IPS-20b (cell line): ENCODE results near the gene AKR1B1.
"Not testable (repeated sequence)": the region's sequence is repeated elsewhere in the genome, so short reads cannot be mapped to it uniquely, and the experiment has no call there.

ENCODE experiments used
- H3K27ac ChIP-seq: one replicate; pipeline ENCODE4 v1.5.1; 2013; ENCODE audit warnings: low read length
- H3K27me3 ChIP-seq: 2 replicates; pipeline ENCODE4 v1.6.1; 2013; ENCODE audit warnings: mild to moderate bottlenecking, low read length, inconsistent platforms; ENCODE audit not compliant: insufficient read depth
- H3K36me3 ChIP-seq: 2 replicates; pipeline ENCODE4 v1.6.1; 2013; ENCODE audit warnings: low read depth, mild to moderate bottlenecking, inconsistent platforms, low read length, moderate library complexity; ENCODE audit not compliant: insufficient read depth
- H3K4me1 ChIP-seq: 2 replicates; pipeline ENCODE4 v1.6.1; 2013; ENCODE audit warnings: mild to moderate bottlenecking, control low read depth, inconsistent platforms, low read length, moderate library complexity; ENCODE audit not compliant: insufficient read depth
- H3K4me3 ChIP-seq: 2 replicates; pipeline ENCODE4 v1.5.1; 2013; ENCODE audit warnings: mild to moderate bottlenecking, low read length, inconsistent platforms
- H3K9ac ChIP-seq: 2 replicates; pipeline ENCODE4 v1.6.1; 2013; ENCODE audit warnings: low read depth, mild to moderate bottlenecking, inconsistent platforms, low read length, moderate library complexity
- H3K9me3 ChIP-seq: 2 replicates; pipeline ENCODE4 v1.6.1; 2013; ENCODE audit warnings: mild to moderate bottlenecking, low read depth, low read length, inconsistent platforms; ENCODE audit not compliant: insufficient read depth

Gene AKR1B1

DNA sequence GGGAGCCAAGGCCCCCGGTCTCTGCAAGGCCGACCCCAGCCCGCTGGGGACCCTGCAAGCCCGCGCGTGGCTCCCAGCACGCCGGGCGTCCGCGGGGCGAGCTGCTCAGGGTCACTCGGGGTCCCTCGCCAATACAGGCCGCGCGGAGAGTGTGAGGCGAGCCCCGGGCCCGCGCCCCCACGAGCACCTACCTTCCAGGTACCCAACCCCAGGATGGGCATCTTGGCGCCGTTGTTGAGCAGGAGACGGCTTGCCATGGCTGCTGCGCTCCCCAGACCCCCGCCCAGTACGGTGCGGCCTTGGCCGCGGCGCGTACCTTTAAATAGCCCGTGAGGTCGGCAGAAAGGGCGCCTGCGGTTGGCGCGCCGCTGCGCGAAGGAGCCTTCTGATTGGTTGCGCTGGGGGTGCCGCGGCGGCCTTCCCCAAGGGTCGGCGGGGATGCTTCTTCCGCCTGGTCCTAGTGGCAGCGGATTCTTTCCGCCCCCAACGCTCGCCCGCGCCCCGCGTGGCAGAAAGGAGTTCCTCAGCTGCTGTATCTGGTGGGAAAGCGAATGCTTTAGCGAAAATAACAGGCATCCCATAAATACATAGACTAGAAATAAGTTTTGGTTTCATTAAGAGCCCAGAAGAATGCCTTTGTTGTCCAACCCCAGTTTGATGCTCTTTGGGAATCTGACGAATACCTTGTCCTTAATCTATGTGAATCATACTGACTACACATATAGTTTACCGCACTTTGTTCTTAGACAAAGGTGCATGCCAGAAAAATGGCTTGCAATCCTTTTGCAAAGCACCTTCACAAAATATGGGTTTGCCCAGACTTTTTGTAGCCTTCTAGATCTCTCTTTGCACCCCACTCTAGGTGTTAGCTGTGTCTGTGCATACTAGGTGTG, at the start of gene AKR1B1:
Gene AKR1B1 (minus strand): TSS at position 295 of the 893 bp plus-strand sequence. CDS start 38 bp downstream, at position 257.
- Histone ChIP-seq H3K9ac (peak within 1 kb of the TSS; percentile 84; the same call in 1 of the 2 replicates), H3K36me3 (peaks cover 32% of the 10 kb centered on the region), H3K4me3 (peak within 1 kb of the TSS; percentile 82), H3K27me3 (peaks cover 11% of the 10 kb centered on the region), H3K27ac (no peak within 1 kb of the TSS), H3K9me3 (no peaks in the 10 kb centered on the region), H3K4me1 (no peaks in the 10 kb centered on the region)

DNA sequence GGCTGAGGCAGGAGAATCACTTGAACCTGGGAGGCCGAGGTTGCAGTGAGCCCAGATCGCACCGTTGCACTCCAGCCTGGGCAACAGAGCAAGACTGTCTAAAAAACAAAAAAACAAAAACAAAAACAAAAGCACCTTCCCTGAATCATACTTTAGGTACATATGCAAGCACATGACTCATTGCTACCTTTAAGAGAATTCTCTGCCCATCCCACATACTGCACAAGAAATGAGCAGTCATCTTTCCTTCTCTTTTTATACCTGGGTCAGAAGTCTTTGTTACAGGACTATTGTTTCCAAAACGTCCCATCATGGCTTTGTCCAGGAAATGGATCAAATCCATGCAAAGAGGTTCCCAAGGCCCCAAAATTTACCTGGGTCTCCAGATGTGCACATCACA, 47.0 kb upstream of the AKR1B1 start:
- Histone ChIP-seq H3K4me1 (no peaks in the 10 kb centered on the region), H3K4me3 (no peak overlapping the region), H3K9ac (no peak overlapping the region), H3K9me3 (no peaks in the 10 kb centered on the region), H3K27ac (no peak overlapping the region), H3K27me3 (no peaks in the 10 kb centered on the region), H3K36me3 (no peaks in the 10 kb centered on the region)

DNA sequence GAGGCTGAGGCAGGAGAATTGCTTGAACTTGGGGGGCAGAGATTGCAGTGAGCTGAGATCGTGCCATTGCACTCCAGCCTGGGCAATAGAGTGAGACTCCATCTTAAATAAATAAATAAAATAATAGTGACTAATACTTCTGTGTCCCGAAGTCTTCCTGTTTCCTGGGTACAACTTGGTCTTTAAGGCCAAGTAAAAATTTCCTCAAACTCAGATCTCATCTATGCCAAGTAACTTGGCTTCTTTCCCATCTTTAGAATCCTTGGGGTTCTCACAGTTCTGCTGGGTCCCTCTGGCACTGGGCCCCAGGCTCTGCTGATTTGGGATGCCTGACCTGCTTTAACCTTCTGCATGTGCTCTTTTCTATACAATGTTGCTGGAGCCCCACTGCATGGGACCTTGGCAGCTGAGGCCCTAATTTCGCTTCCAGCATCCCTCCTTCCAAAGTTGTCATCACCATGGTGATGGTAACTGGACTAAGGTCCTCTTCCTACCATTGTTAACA, 45.8 kb upstream of the AKR1B1 start:
- Histone ChIP-seq H3K27me3 (no peaks in the 10 kb centered on the region), H3K9ac (no peak overlapping the region), H3K9me3 (no peaks in the 10 kb centered on the region), H3K27ac (no peak overlapping the region), H3K36me3 (no peaks in the 10 kb centered on the region), H3K4me3 (no peak overlapping the region), H3K4me1 (no peaks in the 10 kb centered on the region)

DNA sequence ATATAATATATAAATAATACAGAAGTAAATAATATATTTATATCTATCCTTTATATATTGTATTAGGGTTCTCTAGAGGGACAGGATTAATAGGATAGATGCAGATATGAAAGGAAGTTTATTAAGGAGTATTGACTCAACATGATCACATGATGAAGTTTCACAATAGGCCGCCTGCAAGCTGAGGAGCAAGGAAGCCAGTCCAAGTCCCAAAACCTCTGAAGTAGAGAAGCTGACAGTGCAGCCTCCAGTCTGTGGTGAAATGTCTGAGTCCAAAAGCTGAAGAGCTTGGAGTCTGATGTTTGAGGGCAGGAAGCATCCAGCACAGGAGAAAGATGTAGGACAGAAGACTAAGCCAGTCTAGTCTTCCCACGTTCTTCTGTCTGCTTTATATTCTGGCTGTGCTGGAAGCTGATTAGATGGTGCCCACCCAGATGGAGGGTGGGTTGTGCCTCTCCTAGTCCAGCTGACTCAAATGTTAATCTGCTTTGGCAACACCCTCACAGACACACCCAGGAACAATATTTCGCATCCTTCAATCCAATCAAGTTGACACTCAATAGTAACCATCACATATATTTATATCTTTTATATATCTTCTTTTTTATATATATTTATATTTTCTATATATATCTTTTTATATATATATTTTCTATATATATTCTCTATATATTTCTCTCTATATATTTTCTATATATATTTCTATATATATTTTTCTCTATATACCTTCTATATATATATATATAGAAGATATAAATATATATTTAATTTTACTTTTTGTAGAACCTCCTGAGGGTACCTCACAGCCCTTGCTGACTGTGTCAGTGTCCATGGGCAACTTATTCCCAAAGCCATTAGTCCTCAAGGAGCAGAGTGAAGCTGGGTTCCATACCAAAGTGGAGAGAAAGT, 43.8 kb upstream of the AKR1B1 start:
- Histone ChIP-seq H3K9ac (no peak overlapping the region), H3K27ac (no peak overlapping the region), H3K27me3 (no peaks in the 10 kb centered on the region), H3K4me1 (no peaks in the 10 kb centered on the region), H3K36me3 (no peaks in the 10 kb centered on the region), H3K4me3 (no peak overlapping the region), H3K9me3 (no peaks in the 10 kb centered on the region)

DNA sequence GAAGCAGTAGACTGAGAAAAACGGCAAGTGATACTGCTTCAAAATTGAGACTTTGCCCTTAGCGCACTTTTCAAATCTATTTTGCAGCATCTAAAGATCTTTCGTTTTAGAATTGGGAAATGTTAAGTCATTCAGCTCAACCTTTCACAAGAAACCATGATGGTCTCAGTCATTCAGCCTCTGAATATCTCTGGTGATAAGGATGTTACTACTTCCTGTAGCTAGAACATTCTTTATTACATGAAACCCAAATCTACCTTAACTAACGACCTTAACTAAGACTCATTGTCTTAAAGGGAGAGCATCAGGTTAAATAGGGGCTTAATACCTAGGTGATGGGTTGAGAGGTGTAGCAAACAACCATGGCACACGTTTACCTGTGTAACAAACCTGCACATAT, 42.1 kb upstream of the AKR1B1 start:
- Histone ChIP-seq H3K27ac (no peak overlapping the region), H3K27me3 (no peaks in the 10 kb centered on the region), H3K4me1 (no peaks in the 10 kb centered on the region), H3K9me3 (no peaks in the 10 kb centered on the region), H3K36me3 (no peaks in the 10 kb centered on the region), H3K9ac (no peak overlapping the region), H3K4me3 (no peak overlapping the region)

DNA sequence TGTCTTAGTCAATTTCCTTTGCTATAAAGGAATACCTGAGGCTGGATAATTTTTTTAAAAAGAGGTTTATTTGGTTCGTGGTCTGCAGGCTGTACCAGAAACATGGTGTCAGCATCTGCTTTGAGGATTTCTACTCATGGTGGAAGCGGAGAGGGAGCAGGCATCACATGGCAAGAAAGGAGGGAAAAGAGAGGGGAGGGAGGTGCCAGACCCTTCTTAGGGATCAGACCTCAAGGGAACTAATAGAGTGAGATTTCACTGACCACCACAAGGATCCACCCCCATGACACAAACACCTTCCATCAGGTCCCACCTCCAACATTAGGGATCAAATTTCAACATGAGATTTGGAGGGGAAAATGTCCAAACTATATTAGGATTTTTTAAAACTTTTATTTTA, 41.5 kb upstream of the AKR1B1 start:
- H3K9me3 ChIP-seq: no peaks in the 10 kb centered on the region
- no peaks in the 10 kb centered on the region for H3K27me3 ChIP-seq
- no peak overlapping the region for H3K4me3 ChIP-seq

DNA sequence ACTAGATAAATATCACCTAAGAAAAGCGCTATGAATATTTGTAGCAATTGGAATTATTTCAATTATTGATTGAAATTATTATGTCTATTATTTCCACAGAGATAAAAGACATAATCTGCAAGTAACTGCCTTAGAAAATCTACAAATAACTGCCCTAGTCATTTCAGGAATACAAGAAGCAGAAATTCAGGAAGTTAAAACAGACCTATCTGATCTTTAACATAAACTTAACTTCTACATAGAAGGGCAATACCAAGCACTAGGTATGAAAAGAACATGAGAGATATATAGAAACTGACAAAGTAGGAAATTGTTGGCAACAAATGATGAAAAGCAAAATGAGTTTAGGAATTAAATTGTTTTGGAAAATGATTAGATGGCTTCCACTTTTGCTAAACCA, 36.6 kb upstream of the AKR1B1 start:
- H3K9me3 ChIP-seq: no peaks in the 10 kb centered on the region
- H3K4me1 ChIP-seq: no peaks in the 10 kb centered on the region
- H3K9ac ChIP-seq: no peak overlapping the region
- no peak overlapping the region for H3K4me3 ChIP-seq
- H3K36me3 ChIP-seq: no peaks in the 10 kb centered on the region
- H3K27ac ChIP-seq: no peak overlapping the region
- no peaks in the 10 kb centered on the region for H3K27me3 ChIP-seq

More for the DNA sequence above, 41.5 kb upstream of the AKR1B1 start:
- H3K4me1 ChIP-seq: no peaks in the 10 kb centered on the region
- H3K27ac ChIP-seq: no peak overlapping the region
- H3K36me3 ChIP-seq: no peaks in the 10 kb centered on the region
- no peak overlapping the region for H3K9ac ChIP-seq

DNA sequence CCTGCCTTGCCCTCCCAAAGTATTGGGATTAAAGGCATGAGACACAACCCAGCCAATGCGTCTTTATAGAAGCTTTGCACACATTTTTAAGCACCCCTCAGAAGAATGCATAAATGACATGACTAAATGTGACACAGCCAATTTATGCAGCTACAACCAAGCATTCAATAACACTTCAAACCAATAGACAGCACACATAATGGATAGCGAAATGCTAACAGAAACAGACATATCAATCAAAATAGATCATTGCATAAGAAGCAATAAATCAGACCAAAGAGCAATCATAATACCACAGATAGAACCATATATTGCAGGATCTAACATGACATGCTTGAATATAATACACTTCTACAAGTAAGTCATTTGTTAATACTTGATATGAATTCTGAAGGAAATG, 34.2 kb upstream of the AKR1B1 start:
- Histone ChIP-seq H3K9ac (no peak overlapping the region), H3K4me1 (no peaks in the 10 kb centered on the region), H3K27me3 (no peaks in the 10 kb centered on the region), H3K36me3 (no peaks in the 10 kb centered on the region), H3K9me3 (no peaks in the 10 kb centered on the region), H3K27ac (no peak overlapping the region), H3K4me3 (no peak overlapping the region)

DNA sequence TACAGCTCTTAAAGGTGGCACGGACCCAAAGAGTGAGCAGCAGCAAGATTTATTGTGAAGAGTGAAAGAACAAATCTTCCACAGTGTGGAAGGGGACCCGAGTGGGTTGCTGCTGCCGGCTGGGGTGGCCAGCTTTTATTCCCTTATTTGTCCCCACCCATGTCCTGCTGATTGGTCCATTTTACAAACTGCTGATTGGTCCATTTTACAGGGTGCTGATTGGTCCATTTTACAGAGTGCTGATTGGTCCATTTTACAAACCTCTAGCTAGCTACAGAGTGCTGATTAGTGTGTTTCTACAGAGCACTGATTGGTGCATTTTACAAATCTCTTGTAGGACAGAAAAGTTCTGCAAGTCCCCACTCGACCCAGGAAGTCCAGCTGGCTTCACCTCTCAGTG, 28.8 kb upstream of the AKR1B1 start:
- not testable (repeated sequence) for H3K36me3 ChIP-seq, H3K27ac ChIP-seq, H3K4me3 ChIP-seq, H3K27me3 ChIP-seq, H3K9ac ChIP-seq, H3K4me1 ChIP-seq, H3K9me3 ChIP-seq

DNA sequence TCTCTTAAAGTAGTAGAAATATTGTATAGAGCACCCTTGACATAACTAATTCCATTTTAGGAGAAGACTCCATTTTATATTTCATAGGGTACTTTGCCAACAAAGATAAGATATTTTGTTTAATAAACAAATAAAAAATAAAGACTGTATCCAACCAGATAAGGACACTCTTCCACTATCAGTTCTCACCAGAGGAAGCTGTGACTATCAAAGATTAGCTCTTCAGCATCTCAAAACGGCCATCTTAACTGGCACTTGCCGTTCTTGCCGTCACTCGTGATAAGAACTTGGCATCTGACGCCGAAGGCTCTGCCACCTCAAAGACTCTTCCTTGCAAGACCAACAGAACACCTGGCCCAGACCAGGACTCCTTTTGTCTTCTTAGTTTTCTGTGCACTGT, 26.3 kb upstream of the AKR1B1 start:
- Histone ChIP-seq H3K9ac (no peak overlapping the region), H3K27ac (no peak overlapping the region), H3K9me3 (no peaks in the 10 kb centered on the region), H3K4me1 (peaks cover 8% of the 10 kb centered on the region; the same call in 1 of the 2 replicates), H3K4me3 (no peak overlapping the region), H3K36me3 (no peaks in the 10 kb centered on the region), H3K27me3 (no peaks in the 10 kb centered on the region)

DNA sequence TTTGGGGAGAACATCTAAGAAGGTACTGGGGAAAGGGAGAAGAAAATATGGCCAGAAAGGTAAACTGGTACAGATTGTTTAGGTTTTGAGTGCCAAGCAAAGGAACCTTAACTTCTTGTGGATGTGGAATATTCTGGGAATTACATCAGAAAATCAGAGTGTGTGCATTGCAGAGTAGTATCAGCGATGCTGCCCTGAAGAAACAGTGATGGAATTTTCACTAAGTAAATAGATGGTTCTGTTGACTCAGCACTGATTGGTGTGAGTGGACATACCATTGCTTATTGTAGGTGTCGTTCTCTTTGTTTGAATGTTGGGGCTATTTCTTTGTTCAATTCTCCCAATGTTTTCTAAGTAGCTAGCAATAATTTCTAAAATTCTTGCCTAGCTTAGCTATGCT, 24.4 kb upstream of the AKR1B1 start:
- Histone ChIP-seq H3K9me3 (no peaks in the 10 kb centered on the region), H3K27ac (no peak overlapping the region), H3K36me3 (no peaks in the 10 kb centered on the region), H3K27me3 (no peaks in the 10 kb centered on the region), H3K9ac (no peak overlapping the region), H3K4me1 (peaks cover 8% of the 10 kb centered on the region; the same call in 1 of the 2 replicates), H3K4me3 (no peak overlapping the region)
